Amygdala (tissue), 56 donors: ENCODE data around the gene ANGEL1.
A peak's percentile ranks its signal among the peaks of the same experiment; 100 is the strongest.

ENCODE experiments used
- DNase-seq, 56 donors: peaks; one replicate each; lab custom pipeline; 2025; lab: John Stamatoyannopoulos, UW

The ANGEL1 gene

GRCh38 chr14:76768671-76769500, 43.8 kb downstream of the ANGEL1 start:
- DNase-seq, result no peak

GRCh38 chr14:76767681-76768656, 44.7 kb downstream of the ANGEL1 start:
- DNase-seq, result peak in 29 of 56 donors; percentile 26 to 73 (median 49)

- DNase-seq, result no peak
Observed at GRCh38 chr14:76765461-76765931, 47.2 kb downstream of the ANGEL1 start.

GRCh38 chr14:76763096-76764041, 49.3 kb downstream of the ANGEL1 start:
- peak in 8 of 56 donors; percentile 26 to 68 (median 50) for DNase-seq

GRCh38 chr14:76762411-76763095, 50.1 kb downstream of the ANGEL1 start:
- peak in 3 of 56 donors; percentile 29 to 76 (median 57) for DNase-seq

- peak in 25 of 56 donors; percentile 34 to 76 (median 61) for DNase-seq
Observed at GRCh38 chr14:76761960-76762410, 50.7 kb downstream of the ANGEL1 start.

- DNase-seq, result peak in 44 of 56 donors; percentile 34 to 83 (median 66)
Observed at GRCh38 chr14:76761136-76761959, 51.3 kb downstream of the ANGEL1 start, which contains the start of gene VASH1. Gene VASH1 (plus strand): TSS chr14:76761468. CDS start chr14:76762822, 1,354 bp downstream.

GRCh38 chr14:76760331-76761135, 52.1 kb downstream of the ANGEL1 start:
- no peak for DNase-seq

- no peak for DNase-seq
Observed at GRCh38 chr14:76759589-76759988, 53.1 kb downstream of the ANGEL1 start.

GRCh38 chr14:76756371-76756750, 56.3 kb downstream of the ANGEL1 start:
- no peak for DNase-seq

- no peak for DNase-seq
Observed at GRCh38 chr14:76755610-76756370, 56.9 kb downstream of the ANGEL1 start.

GRCh38 chr14:76754586-76754985, 58.1 kb downstream of the ANGEL1 start:
- no peak for DNase-seq

- no peak for DNase-seq
Observed at GRCh38 chr14:76753541-76754198, 59.0 kb downstream of the ANGEL1 start.

- peak in 34 of 56 donors; percentile 22 to 84 (median 54) for DNase-seq
Observed at GRCh38 chr14:76752744-76753143, 59.9 kb downstream of the ANGEL1 start.

GRCh38 chr14:76742966-76743365, 69.7 kb downstream of the ANGEL1 start:
- DNase-seq, result no peak

- DNase-seq, result no peak
Observed at GRCh38 chr14:76742185-76742584, 70.5 kb downstream of the ANGEL1 start.
